Osteocyte (in vitro differentiated cells): ENCODE results near the gene BZW2. TPM values are rescaled to one million over a fixed set of nuclear protein-coding genes. Genes with fewer than 3 reads are reported as not detected.
A peak's percentile ranks its signal among the peaks of the same experiment; 100 is the strongest.

ENCODE experiments used
- DNase-seq: peaks from one replicate; pipeline ENCODE4 v3.0.0; 2021; ENCODE audit warnings: mixed read lengths; ENCODE audit not compliant: unreplicated experiment; ENCODE audit errors: extremely low spot score
- H3K27ac Mint-ChIP-seq: one replicate; pipeline ENCODE4 v1.8.0; 2021; ENCODE audit warnings: mild to moderate bottlenecking, mixed read lengths; ENCODE audit not compliant: unreplicated experiment
- H3K27me3 Mint-ChIP-seq: one replicate; pipeline ENCODE4 v1.8.0; 2021; ENCODE audit warnings: mixed read lengths; ENCODE audit not compliant: unreplicated experiment
- H3K36me3 Mint-ChIP-seq: one replicate; pipeline ENCODE4 v1.8.0; 2021; ENCODE audit warnings: mixed read lengths; ENCODE audit not compliant: unreplicated experiment
- H3K4me1 Mint-ChIP-seq: one replicate; pipeline ENCODE4 v1.8.0; 2021; ENCODE audit warnings: mixed read lengths; ENCODE audit not compliant: unreplicated experiment
- H3K4me3 Mint-ChIP-seq: one replicate; pipeline ENCODE4 v1.8.0; 2021; ENCODE audit warnings: mild to moderate bottlenecking, moderate library complexity, mixed read lengths; ENCODE audit not compliant: unreplicated experiment
- H3K9me3 Mint-ChIP-seq: one replicate; pipeline ENCODE4 v1.8.0; 2021; ENCODE audit warnings: mixed read lengths; ENCODE audit not compliant: unreplicated experiment
- total RNA-seq: library from RNA; stranded (reverse); gene quantifications from 2 replicates; pipeline ENCODE4 v1.2.1, GENCODE V29; 2021
- TF ChIP-seq, protein P1 (sequence below): fragments of 200-600 bp; sonication (generic); IDR thresholded peaks from 2 replicates; pipeline ENCODE4 v1.5.0; 2021; ENCODE audit warnings: antibody characterized with exemption, mild to moderate bottlenecking, moderate library complexity

The BZW2 gene
- total RNA-seq, 1 donor from 2014 or later, result 61.3 TPM

DNA sequence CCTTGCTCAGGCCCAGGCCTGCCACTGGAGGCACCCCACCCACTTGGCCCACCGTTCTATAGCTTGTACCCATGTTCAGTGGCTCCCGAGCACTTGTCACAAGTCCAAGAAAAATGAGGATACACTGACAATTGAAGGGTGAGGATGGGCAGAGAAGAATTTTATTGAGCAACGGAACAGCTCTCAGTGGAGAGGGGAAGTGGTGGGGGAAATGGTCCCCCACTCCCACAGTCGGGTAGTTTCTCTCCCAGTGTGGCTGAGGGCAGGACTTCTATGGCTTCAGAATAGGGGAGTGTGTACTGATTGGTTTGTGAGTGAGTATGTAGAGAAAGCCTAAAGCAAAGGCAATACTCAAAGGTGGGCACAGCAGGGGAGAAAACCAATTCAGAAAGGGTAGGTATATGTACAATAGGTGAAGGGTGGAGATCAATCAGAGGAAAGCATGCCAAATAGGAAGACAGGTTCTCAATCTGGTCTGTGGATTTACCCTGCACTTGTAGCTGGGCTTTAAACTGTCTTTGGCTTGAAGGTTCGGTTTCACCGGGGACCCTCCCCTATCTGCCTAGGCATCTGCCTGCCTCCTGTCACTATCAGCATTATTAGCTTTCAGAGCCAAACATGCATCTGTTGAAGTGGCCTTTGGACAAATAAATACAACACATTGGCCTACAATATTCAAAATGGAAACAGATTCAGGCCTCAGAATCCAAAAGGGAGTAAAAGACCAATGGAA, 98.7 kb downstream of the BZW2 start:
- Mint-ChIP-seq H3K27me3 (no peaks in the 10 kb centered on the region), H3K4me1 (peaks cover 4% of the 10 kb centered on the region), H3K27ac (no peak overlapping the region), H3K9me3 (no peaks in the 10 kb centered on the region), H3K4me3 (no peak overlapping the region), H3K36me3 (no peaks in the 10 kb centered on the region)
- no peak for DNase-seq
- TF ChIP-seq, protein P1, sequence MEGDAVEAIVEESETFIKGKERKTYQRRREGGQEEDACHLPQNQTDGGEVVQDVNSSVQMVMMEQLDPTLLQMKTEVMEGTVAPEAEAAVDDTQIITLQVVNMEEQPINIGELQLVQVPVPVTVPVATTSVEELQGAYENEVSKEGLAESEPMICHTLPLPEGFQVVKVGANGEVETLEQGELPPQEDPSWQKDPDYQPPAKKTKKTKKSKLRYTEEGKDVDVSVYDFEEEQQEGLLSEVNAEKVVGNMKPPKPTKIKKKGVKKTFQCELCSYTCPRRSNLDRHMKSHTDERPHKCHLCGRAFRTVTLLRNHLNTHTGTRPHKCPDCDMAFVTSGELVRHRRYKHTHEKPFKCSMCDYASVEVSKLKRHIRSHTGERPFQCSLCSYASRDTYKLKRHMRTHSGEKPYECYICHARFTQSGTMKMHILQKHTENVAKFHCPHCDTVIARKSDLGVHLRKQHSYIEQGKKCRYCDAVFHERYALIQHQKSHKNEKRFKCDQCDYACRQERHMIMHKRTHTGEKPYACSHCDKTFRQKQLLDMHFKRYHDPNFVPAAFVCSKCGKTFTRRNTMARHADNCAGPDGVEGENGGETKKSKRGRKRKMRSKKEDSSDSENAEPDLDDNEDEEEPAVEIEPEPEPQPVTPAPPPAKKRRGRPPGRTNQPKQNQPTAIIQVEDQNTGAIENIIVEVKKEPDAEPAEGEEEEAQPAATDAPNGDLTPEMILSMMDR, result no peak

- no peaks in the 10 kb centered on the region for H3K27me3 Mint-ChIP-seq
- H3K4me1 Mint-ChIP-seq, result peaks cover 4% of the 10 kb centered on the region
- TF ChIP-seq, protein P1, result no peak
- no peak for DNase-seq
- H3K9me3 Mint-ChIP-seq, result no peaks in the 10 kb centered on the region
- no peaks in the 10 kb centered on the region for H3K36me3 Mint-ChIP-seq
- no peak overlapping the region for H3K27ac Mint-ChIP-seq
- H3K4me3 Mint-ChIP-seq, result no peak overlapping the region
Observed at GRCh38 chr7:16745645-16746044, 99.7 kb downstream of the BZW2 start.

DNA sequence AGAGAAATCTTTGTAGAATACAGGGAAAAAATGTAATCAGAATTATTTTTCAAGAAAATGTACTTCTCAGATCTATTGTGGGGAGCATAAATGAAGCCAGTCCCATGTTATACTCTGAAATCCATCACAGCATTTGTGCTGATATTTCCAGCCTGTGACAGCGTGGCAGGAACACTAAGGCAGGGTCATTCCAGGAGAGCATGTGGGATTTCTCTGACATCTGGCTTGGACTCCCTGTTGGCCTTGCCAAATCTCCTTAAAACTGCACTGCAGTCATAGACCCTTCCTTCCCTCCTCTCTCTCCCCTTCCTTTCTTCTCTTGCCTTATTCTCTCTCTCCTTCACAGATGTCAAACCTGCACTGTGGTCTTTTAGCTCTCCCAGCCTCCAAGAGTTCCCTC, 101.1 kb downstream of the BZW2 start:
- Mint-ChIP-seq H3K27me3 (no peaks in the 10 kb centered on the region), H3K4me1 (peaks cover 4% of the 10 kb centered on the region), H3K9me3 (no peaks in the 10 kb centered on the region), H3K27ac (no peak overlapping the region), H3K36me3 (no peaks in the 10 kb centered on the region), H3K4me3 (no peak overlapping the region)
- TF ChIP-seq, protein P1, result no peak
- no peak for DNase-seq

DNA sequence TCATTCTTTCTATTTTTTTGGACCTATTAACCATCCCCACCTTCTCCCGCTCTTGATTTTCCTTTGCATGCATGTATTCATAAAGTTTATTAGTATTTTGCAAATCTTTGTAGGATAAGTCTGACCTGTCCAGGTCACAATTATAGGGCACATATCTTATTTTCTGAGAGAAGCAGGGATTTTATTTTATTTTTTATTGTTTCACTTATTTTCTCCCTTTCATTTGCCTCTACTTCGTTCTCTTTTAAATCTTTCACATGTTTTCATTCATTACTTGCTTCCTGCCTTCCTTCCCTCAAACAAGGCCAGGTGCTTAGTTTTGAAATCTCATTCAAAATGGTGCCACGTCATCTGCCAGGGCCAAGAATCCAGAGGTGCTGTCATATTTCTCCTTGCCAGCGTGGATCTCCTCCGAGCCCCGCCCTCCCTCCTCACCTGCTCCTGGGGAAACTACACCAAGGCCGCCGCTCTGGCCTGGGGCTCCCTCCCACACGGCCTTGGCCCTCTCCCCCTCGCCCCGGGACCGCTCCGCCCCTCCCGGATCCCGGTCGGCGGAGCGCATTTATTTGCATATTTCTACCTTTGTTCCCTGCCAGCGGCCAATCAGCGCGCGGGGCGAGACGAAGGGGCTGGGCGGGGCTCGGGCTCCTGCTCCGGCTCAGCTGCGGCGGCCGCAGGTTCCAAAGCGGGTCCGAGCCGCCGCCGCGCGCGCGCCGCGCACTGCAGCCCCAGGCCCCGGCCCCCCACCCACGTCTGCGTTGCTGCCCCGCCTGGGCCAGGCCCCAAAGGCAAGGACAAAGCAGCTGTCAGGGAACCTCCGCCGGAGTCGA, 107.3 kb downstream of the BZW2 start, which contains the start of gene TSPAN13:
TSPAN13 (plus strand) TSS at position 654 of the 830 bp plus-strand sequence. CDS start 213 bp downstream, outside the sequence.
- peaks cover 8% of the 10 kb centered on the region for H3K4me1 Mint-ChIP-seq
- DNase-seq, result peak; percentile 89
- H3K9me3 Mint-ChIP-seq, result no peaks in the 10 kb centered on the region
- peaks cover 3% of the 10 kb centered on the region for H3K27me3 Mint-ChIP-seq
- peak within 1 kb of the TSS; percentile 76 for H3K4me3 Mint-ChIP-seq
- H3K36me3 Mint-ChIP-seq, result no peaks in the 10 kb centered on the region
- TF ChIP-seq, protein P1, result no peak
- peak within 1 kb of the TSS; percentile 2 for H3K27ac Mint-ChIP-seq
